ENCODE measurements around the gene NCOR1. TPM values are rescaled to one million over a fixed set of nuclear protein-coding genes. Genes with fewer than 3 reads are reported as not detected.

NCOR1 gene
- total and polyA plus RNA-seq, 9 of the 15 experiments (the other 6 are each of a cell fraction or from before 2014, with no cell fraction given), result 20.2 to 66.5 (median 50.9) TPM

- TF ChIP-seq ZNF407 (IDR thresholded peaks at IDR 0.05; ENCODE audit: low read depth), result no peak
- no peak for TF ChIP-seq TFE3 (CRISPR knock-in tag; IDR thresholded peaks at IDR 0.05)
- no peak for TF ChIP-seq KAT8 (IDR thresholded peaks at IDR 0.05; ENCODE audit: low read depth)
- no peak for TF ChIP-seq BMI1 (IDR thresholded peaks at IDR 0.05; ENCODE audit: low read length)
- TF ChIP-seq GATA2 (CRISPR knock-in tag; IDR thresholded peaks at IDR 0.05), result no peak
- TF ChIP-seq STAT6 (CRISPR knock-in tag; IDR thresholded peaks at IDR 0.05), result no peak
- no peak for TF ChIP-seq SNRNP70 (optimal IDR thresholded peaks at IDR 0.05; ENCODE audit: low read depth, low read length)
- peak; percentile 28; the same call in 1 of the 2 replicates for TF ChIP-seq ZBTB7A (IDR thresholded peaks at IDR 0.05; ENCODE audit: borderline replicate concordance, control insufficient read depth, low read depth, low read length)
- TF ChIP-seq ZHX1 (conservative IDR thresholded peaks at IDR 0.05; ENCODE audit: low read length), result no peak
- TF ChIP-seq NEUROD1 (IDR thresholded peaks at IDR 0.05; ENCODE audit: borderline replicate concordance, low read depth, low read length, partially characterized antibody), result no peak
- peak; percentile 18 for TF ChIP-seq CHD1 (IDR thresholded peaks at IDR 0.05; ENCODE audit: low read length)
Measured at GRCh38 chr17:15999974-16000827, 215.1 kb downstream of the NCOR1 start (continued).
